DND-41 (cell line): ENCODE measurements around the gene CCHCR1.
"Not testable (repeated sequence)": the region's sequence is repeated elsewhere in the genome, so short reads cannot be mapped to it uniquely, and the experiment has no call there.

ENCODE experiments used
- EZH2 ChIP-seq: IDR thresholded peaks from 3 replicates; pipeline ENCODE4 v1.6.1; 2012; ENCODE audit warnings: borderline replicate concordance, low read depth, mild to moderate bottlenecking, moderate library complexity, low read length, inconsistent platforms; ENCODE audit not compliant: severe bottlenecking
- TF ChIP-seq, protein P1 (sequence below): IDR thresholded peaks from 2 replicates; pipeline ENCODE4 v1.5.1; 2012; ENCODE audit warnings: borderline replicate concordance, low read length, moderate library complexity, mild to moderate bottlenecking; ENCODE audit not compliant: poor library complexity, severe bottlenecking; ENCODE audit errors: extremely low read depth

DNA sequence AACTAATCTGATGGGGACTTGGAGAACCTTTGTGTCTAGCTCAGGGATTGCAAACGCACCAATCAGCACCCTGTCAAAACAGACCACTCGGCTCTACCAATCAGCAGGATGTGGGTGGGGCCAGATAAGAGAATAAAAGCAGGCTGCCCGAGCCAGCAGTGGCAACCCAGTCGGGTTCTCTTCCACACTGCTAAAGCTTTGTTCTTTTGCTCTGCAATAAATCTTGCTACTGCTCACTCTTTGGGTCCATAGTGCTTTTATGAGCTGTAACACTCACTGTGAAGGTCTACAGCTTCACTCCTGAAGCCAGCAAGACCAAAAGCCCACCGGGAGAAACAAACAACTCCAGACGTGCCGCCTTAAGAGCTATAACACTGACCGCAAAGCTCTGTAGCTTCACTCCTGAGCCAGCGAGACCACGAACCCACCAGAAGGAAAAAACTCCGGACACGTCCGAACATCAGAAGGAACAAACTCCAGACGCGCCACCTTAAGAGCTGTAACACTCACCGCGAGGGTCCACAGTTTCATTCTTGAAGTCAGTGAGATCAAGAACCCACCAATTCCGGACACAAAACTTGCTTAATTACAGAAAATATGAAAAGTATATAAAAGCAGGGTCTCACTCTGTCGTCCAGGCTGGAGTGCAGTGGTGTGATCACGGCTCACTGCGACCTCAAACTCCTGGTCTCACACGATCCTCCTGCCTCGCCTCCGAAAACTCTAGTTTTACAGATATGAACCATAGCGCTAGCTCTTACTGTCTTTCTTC lies 38.8 kb upstream of the CCHCR1 start:
- TF ChIP-seq, protein P1, sequence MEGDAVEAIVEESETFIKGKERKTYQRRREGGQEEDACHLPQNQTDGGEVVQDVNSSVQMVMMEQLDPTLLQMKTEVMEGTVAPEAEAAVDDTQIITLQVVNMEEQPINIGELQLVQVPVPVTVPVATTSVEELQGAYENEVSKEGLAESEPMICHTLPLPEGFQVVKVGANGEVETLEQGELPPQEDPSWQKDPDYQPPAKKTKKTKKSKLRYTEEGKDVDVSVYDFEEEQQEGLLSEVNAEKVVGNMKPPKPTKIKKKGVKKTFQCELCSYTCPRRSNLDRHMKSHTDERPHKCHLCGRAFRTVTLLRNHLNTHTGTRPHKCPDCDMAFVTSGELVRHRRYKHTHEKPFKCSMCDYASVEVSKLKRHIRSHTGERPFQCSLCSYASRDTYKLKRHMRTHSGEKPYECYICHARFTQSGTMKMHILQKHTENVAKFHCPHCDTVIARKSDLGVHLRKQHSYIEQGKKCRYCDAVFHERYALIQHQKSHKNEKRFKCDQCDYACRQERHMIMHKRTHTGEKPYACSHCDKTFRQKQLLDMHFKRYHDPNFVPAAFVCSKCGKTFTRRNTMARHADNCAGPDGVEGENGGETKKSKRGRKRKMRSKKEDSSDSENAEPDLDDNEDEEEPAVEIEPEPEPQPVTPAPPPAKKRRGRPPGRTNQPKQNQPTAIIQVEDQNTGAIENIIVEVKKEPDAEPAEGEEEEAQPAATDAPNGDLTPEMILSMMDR = not testable (repeated sequence)
- TF ChIP-seq EZH2 = not testable (repeated sequence)
